ENCODE measurements around the gene WRNIP1.
A peak's percentile ranks its signal among the peaks of the same experiment; 100 is the strongest.

WRNIP1 gene

DNA sequence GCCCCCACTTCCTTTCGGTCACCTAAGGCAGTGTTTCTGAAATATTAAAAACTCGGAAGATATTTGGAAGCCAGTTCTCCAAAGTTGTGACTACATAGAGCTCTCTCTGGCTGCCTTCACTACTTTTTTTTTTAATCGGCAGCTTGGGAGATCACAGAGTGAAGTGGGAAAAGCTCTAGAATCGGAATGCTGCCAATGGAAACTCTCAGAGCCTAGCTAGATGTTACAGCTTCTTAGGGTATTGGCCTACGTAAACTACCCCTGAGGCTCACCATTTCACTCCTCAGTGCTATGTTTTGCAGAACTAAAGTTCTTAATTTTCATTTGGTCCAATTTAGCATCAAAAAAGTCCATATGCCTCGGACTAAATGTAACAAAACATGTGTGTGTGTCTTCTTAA, 61.9 kb downstream of the WRNIP1 start:
- TF ChIP-seq EGR1 (IDR thresholded peaks at IDR 0.05) (no peak), TEAD4 (IDR thresholded peaks at IDR 0.05) (no peak), CEBPB (IDR thresholded peaks at IDR 0.05) (no peak), NFIC (IDR thresholded peaks at IDR 0.05) (no peak), TCF12 (IDR thresholded peaks at IDR 0.05; ENCODE audit: low read depth) (no peak), ZBTB7A (IDR thresholded peaks at IDR 0.05; ENCODE audit: low read depth) (no peak), EP300 (IDR thresholded peaks at IDR 0.05; ENCODE audit: borderline replicate concordance) (no peak), CREB1 (IDR thresholded peaks at IDR 0.05; ENCODE audit: low read depth) (no peak), FOXM1 (IDR thresholded peaks at IDR 0.05; ENCODE audit: borderline replicate concordance, low read depth) (no peak), YY1 (IDR thresholded peaks at IDR 0.05; ENCODE audit: low read depth) (no peak), RAD21 (IDR thresholded peaks at IDR 0.05; ENCODE audit: low read depth) (no peak), TAF1 (IDR thresholded peaks at IDR 0.05; ENCODE audit: low read depth) (no peak)
- TF ChIP-seq, protein P1, sequence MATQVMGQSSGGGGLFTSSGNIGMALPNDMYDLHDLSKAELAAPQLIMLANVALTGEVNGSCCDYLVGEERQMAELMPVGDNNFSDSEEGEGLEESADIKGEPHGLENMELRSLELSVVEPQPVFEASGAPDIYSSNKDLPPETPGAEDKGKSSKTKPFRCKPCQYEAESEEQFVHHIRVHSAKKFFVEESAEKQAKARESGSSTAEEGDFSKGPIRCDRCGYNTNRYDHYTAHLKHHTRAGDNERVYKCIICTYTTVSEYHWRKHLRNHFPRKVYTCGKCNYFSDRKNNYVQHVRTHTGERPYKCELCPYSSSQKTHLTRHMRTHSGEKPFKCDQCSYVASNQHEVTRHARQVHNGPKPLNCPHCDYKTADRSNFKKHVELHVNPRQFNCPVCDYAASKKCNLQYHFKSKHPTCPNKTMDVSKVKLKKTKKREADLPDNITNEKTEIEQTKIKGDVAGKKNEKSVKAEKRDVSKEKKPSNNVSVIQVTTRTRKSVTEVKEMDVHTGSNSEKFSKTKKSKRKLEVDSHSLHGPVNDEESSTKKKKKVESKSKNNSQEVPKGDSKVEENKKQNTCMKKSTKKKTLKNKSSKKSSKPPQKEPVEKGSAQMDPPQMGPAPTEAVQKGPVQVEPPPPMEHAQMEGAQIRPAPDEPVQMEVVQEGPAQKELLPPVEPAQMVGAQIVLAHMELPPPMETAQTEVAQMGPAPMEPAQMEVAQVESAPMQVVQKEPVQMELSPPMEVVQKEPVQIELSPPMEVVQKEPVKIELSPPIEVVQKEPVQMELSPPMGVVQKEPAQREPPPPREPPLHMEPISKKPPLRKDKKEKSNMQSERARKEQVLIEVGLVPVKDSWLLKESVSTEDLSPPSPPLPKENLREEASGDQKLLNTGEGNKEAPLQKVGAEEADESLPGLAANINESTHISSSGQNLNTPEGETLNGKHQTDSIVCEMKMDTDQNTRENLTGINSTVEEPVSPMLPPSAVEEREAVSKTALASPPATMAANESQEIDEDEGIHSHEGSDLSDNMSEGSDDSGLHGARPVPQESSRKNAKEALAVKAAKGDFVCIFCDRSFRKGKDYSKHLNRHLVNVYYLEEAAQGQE (IDR thresholded peaks at IDR 0.05; ENCODE audit: low read depth) = no peak
- TF ChIP-seq, protein P2, sequence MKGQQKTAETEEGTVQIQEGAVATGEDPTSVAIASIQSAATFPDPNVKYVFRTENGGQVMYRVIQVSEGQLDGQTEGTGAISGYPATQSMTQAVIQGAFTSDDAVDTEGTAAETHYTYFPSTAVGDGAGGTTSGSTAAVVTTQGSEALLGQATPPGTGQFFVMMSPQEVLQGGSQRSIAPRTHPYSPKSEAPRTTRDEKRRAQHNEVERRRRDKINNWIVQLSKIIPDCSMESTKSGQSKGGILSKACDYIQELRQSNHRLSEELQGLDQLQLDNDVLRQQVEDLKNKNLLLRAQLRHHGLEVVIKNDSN (IDR thresholded peaks at IDR 0.05) = no peak
- TF ChIP-seq, protein P3, sequence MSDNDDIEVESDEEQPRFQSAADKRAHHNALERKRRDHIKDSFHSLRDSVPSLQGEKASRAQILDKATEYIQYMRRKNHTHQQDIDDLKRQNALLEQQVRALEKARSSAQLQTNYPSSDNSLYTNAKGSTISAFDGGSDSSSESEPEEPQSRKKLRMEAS (IDR thresholded peaks at IDR 0.05) = no peak

DNA sequence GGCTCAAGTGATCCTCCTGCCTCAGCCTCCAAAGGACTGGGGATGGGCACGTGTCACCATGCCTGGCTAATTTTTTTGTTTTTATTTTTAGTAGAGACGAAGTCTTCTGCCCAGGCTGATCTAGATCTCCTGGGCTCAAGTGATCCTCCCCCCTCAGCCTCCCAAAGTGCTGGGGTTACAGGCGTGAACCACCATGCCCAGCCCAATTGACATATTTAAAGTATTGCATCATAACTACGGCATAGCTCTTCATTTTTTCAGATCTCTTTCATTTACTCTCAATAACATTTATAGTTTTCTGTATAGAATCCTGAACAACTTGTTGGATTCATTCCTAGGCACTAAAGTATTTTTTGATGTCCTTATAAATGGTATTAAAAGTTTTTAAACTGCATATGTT, 63.4 kb downstream of the WRNIP1 start:
- TF ChIP-seq TCF12 (IDR thresholded peaks at IDR 0.05; ENCODE audit: low read depth) (no peak), CEBPB (IDR thresholded peaks at IDR 0.05) (peak; percentile 34; the same call in 1 of the 2 replicates)

DNA sequence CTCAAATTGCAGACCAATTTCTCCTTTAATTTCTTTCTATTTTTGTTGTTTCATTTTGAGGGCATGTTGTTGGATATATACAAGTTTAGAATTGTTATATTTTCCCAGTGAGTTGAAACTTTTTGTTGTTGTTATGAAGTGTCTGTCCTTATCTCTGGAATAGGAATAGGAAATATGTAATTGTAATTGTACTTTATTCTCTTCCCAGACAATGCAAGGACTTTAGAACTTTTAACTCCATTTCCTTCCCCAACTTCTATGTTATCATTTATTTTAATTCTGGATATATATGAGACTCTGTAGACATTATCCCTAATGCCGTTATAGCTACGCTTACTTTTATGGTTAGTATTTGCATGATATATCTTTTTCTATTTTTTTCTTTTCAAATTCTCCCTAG, 64.1 kb downstream of the WRNIP1 start:
- TF ChIP-seq FOXM1 (IDR thresholded peaks at IDR 0.05; ENCODE audit: borderline replicate concordance, low read depth) (no peak), TAF1 (IDR thresholded peaks at IDR 0.05; ENCODE audit: low read depth) (no peak), YY1 (IDR thresholded peaks at IDR 0.05; ENCODE audit: low read depth) (no peak), EGR1 (IDR thresholded peaks at IDR 0.05) (no peak)
- TF ChIP-seq, protein P1 (IDR thresholded peaks at IDR 0.05; ENCODE audit: low read depth) = no peak
- TF ChIP-seq, protein P2 (IDR thresholded peaks at IDR 0.05) = no peak
- TF ChIP-seq, protein P3 (IDR thresholded peaks at IDR 0.05) = no peak

DNA sequence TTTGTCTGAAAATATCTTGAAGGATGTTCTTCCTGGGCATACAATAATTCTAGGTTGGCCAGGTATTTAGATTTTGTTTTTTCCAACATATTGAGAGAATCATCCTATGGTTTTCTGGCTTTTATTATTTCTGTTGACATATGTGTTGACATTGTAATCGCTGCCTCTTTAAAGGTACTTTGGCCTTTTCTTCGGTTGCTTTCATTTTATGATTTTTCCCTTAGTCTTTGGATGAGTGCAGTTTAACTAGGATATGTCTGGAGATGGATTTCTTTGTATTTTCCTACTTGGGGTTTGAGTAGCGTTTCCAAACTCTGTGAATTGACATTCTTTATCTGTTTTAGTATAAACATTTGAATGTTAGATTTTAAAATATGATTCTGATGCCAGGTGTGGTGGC, 65.0 kb downstream of the WRNIP1 start:
- no peak for TF ChIP-seq TAF1 (IDR thresholded peaks at IDR 0.05; ENCODE audit: low read depth)
- TF ChIP-seq, protein P1 (IDR thresholded peaks at IDR 0.05; ENCODE audit: low read depth) = no peak
- no peak for TF ChIP-seq EGR1 (IDR thresholded peaks at IDR 0.05)
- TF ChIP-seq ZBTB7A (IDR thresholded peaks at IDR 0.05; ENCODE audit: low read depth) = no peak
- TF ChIP-seq, protein P2 (IDR thresholded peaks at IDR 0.05) = no peak
- TF ChIP-seq RAD21 (IDR thresholded peaks at IDR 0.05; ENCODE audit: low read depth) = no peak
- no peak for TF ChIP-seq EP300 (IDR thresholded peaks at IDR 0.05; ENCODE audit: borderline replicate concordance)
- no peak for TF ChIP-seq NFIC (IDR thresholded peaks at IDR 0.05)
- TF ChIP-seq, protein P3 (IDR thresholded peaks at IDR 0.05) = no peak
- no peak for TF ChIP-seq FOXM1 (IDR thresholded peaks at IDR 0.05; ENCODE audit: borderline replicate concordance, low read depth)
- TF ChIP-seq TCF12 (IDR thresholded peaks at IDR 0.05; ENCODE audit: low read depth) = no peak
- no peak for TF ChIP-seq YY1 (IDR thresholded peaks at IDR 0.05; ENCODE audit: low read depth)
- TF ChIP-seq CEBPB (IDR thresholded peaks at IDR 0.05) = no peak
- TF ChIP-seq TEAD4 (IDR thresholded peaks at IDR 0.05) = no peak
- TF ChIP-seq CREB1 (IDR thresholded peaks at IDR 0.05; ENCODE audit: low read depth) = no peak

Data from Ishikawa (cell line).